ENCODE measurements around the gene USO1.
"Not testable (repeated sequence)": the region's sequence is repeated elsewhere in the genome, so short reads cannot be mapped to it uniquely, and the experiment has no call there.

USO1 gene

DNA sequence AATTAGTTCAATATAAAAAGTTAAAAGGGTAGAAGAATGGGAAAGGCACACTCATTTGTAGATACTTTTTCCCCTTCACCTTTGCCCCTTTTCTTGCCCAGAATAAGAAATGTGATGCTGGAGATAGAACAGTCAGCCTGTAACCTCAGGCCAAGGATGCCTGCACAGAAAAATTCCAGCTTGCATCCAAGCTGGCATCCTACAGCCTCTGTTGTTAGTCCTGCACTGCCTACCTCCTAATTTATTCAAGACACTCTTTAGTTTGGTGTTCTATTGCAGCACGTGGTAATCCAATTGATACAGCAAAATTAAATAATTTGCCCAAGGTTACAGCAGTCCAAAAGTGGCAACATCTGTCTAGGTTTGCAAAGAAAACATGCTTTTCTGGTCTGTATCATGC is 9.7 kb upstream of the USO1 start:
- no peak for DNase-seq (ENCODE audit: low read depth in 2 of 2)

- DNase-seq (ENCODE audit: low read depth in 2 of 2), result no peak
These were observed 9.1 kb upstream of the USO1 start for GRCh38 chr4:75715105-75715799.

DNA sequence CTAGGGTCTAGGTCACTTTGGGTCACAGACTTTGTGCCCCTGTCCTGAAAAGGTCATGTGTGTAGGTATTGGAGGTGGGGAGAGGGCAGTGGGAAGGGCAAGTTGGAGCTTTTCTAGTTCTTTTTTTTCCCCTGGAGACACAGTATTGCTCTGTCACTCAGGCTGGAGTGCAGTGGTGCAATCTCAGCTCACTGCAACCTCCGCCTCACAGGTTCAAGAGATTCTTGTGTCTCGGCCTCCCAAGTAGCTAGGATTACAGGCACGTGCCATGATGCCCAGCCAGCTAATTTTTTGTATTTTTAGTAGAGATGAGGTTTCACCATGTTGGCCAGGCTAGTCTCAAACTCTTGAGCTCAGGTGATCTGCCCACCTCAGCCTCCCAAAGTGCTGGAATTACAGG is 8.3 kb upstream of the USO1 start:
- not testable (repeated sequence) for DNase-seq (ENCODE audit: low read depth in 2 of 2)

- no peak for DNase-seq (ENCODE audit: low read depth in 2 of 2)
These were observed 7.0 kb upstream of the USO1 start for GRCh38 chr4:75717408-75717807.

DNA sequence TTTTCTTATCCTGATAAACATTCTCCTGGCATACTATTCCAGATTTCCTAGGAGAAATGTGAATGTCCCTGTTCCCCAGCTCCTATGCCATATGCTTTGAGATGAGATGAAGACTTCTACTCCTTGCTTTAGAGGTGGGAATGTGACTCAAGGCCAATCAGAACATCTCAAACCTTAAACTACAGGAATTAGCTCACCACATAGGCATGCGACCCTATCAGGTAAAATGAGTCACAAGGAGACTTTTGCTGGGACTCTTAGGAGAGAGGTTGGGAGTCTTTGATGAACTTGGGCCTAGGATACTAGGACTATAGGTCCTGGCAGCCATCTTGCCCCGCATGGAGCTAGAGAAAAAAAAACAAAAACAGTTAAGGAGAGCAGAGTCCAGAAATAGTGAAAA is 5.8 kb upstream of the USO1 start:
- DNase-seq (ENCODE audit: low read depth in 2 of 2), result no peak

- no peak for DNase-seq (ENCODE audit: low read depth in 2 of 2)
These were observed 2.0 kb upstream of the USO1 start for GRCh38 chr4:75722417-75722816.

DNA sequence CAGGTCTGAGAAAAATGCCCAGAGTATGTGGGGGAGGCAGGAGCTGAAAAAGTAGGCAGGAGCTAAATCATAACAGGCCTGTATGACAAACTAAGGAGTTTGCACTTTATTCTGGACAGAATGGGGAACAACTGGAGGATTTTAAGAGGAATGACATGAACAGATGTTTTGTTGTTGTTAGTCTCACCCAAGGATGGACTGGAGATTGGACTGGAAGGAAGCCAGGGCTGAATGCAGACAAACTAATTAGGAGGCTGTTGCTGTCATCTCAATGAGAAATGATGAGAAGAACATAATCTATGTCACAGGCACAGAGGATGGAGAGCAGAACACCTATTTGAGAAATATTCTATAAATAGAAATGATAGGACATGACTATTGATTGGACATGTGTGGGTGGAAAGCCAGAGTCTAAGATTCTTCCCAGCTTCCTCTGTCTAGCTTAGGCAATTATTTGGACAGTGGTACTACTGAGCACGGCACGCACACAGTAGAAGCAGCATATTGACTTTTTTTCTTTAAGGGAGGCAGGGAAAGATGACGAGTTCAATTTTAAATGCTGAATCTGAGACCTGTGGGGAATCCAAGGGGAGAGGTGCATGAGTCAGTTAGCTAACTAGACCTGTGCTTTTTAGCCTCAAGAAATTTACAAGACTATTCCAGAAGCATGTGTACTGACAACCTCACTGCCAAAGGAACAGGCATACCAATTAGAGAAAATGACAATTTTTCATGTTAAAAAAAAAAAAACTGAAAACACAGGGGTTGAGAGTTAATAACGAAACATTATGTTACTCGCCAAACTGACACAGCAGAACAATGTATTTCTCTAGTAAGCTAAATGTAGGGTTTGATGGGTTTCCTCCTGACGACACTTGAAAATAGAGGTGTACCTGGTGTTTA is 963 bp upstream of the USO1 start:
- no peak for DNase-seq (ENCODE audit: low read depth in 2 of 2)

DNA sequence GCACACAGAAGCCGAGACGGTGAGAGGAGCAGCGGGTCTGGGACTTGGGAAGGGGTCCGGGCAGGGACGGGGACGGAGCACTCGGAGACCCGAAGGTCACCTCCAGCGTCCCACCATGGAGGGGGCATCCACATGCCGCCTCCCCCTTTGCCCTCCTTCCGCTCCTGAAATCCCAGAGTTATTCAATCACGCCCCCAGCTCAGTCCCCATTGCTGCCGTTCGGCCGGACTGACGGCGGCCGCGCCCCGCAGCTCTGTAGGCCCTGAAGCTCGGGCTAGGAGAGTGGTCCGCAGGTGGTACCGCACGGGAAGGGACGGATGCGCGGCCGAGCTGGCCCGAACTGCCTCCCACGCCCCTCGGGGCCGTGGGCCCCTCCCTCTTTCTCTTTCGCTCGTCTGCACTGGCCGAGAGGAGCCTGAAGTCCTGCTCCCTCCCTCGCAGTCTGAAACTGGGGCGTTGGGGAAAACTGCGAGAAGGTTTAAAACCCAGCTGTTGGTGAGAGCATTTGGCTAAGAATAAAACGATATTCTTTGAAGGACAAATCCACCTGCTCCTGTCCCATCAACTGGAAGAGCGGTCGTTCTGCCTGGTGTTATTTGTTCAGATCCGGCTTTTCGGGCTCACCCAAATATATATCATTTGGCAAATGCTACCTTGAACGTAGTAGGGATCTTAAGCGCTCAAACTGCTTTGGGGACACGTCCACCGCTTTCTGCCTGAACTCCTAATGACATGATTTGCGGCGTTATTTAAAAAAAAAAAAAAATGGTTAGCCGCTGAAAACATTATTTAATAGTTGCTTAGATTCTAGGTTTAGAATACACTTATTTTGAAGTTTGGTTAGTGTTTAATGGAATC is 719 bp downstream of the USO1 start:
- peak; percentile 10 to 25 for DNase-seq (ENCODE audit: low read depth in 2 of 2)

- DNase-seq (ENCODE audit: low read depth in 2 of 2), result not testable (repeated sequence)
These were observed 1.7 kb downstream of the USO1 start for GRCh38 chr4:75725942-75726538.

DNA sequence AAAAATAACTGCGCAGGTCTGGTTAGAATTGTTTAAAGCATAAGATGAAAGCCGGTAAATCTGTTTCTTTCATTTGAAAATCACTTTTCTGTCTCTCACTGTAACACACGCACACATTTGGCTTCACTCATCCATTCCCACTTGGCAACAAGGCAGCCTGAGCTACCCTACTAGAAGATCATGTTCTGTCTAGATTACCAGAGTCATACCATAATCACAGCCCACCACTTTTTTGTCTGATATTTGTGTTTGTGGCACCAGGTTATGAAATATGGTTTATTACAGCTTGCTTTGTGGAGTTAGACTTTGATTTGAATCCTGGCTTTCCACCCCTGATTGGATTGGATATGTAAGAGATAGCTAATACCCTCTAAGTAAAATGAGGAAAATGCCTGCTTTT is 2.2 kb downstream of the USO1 start:
- DNase-seq (ENCODE audit: low read depth in 2 of 2), result no peak

DNA sequence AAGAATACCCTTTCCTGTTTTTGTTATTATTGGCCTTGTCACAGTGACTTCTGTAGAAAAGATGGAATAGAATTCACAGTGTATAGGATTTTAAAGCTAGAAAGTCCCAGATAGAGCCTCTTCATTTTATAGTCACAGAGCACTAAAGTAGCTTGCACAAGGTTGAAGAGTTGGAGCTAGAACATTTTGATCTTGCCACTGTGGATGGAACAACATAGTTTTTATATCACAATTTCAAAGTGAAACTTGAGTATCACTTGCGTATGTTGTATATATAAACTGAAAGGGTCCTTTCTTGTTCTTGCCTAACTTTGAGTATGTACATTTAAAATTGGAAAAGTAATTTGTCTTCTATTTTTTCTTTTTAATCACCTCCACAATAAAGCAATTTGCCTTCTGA is 2.7 kb downstream of the USO1 start:
- DNase-seq (ENCODE audit: low read depth in 2 of 2), result no peak

DNA sequence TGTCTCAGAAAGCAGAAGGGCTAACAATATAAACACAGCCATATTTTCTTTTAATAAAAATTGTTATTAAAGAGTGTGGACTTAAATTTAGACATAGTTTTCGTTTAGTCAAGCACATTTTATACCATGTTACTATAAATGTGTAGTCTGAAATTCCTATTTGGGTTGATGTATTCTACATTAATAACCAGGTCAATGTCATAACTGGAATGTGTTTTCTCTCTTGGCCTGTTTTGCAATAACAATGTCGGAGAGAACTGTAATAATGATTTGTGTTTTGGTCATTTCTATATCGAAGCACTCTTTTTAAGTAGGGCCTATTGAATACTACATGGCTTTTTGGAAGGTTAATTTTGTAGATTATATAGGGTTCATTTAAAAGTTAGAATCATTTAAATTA is 5.5 kb downstream of the USO1 start:
- DNase-seq (ENCODE audit: low read depth in 2 of 2), result no peak

- DNase-seq (ENCODE audit: low read depth in 2 of 2), result no peak
These were observed 9.0 kb downstream of the USO1 start for GRCh38 chr4:75733369-75733768.

DNA sequence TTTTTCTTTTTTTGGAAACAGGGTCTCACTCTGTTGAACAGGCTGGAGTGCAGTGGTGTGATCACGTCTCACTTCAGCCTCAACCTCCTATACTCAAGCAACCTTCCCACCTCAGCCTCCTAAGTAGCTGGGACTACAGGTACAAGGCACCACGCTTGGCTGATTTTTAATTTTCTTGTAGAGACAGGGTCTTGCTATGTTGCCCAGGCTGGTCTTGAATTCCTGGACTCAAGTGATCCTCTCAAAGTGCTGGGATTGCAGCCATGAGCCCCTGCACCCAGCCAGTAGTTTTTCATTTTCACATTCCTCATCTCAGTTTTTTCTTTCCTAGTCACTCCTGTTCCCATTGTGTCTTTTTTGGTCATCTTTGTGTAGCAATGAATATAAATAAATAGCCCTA is 11.1 kb downstream of the USO1 start:
- DNase-seq (ENCODE audit: low read depth in 2 of 2), result no peak

GRCh38 chr4:75736862-75737261 is 12.5 kb downstream of the USO1 start:
- no peak for DNase-seq (ENCODE audit: low read depth in 2 of 2)

GRCh38 chr4:75737398-75737797 is 13.0 kb downstream of the USO1 start:
- DNase-seq (ENCODE audit: low read depth in 2 of 2), result no peak

- DNase-seq (ENCODE audit: low read depth in 2 of 2), result no peak
These were observed 16.6 kb downstream of the USO1 start for GRCh38 chr4:75741027-75741426.

DNA sequence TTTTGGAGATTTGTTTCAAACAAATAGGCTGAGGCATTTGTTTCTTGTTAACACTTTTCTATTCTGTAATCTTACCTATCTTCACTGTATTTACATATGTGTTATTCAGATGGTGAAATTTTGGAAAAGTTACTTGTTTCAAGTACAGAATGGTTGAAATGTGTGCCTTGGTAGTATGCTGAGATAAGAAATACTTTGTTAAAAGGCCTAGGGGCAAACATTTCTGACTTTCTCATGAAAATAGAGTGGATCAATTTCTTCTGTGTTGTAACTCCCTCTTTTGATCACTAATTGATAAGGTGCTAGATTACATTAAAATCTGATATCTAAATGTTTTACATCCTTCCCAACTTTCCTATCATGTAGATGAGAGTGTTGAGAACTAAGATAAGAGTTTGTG is 18.1 kb downstream of the USO1 start:
- DNase-seq (ENCODE audit: low read depth in 2 of 2), result no peak

- DNase-seq (ENCODE audit: low read depth in 2 of 2), result no peak
These were observed 20.8 kb downstream of the USO1 start for GRCh38 chr4:75745161-75745560.

- DNase-seq (ENCODE audit: low read depth in 2 of 2), result no peak
These were observed 21.4 kb downstream of the USO1 start for GRCh38 chr4:75745721-75746199.

GRCh38 chr4:75752637-75753036 is 28.3 kb downstream of the USO1 start:
- DNase-seq (ENCODE audit: low read depth in 2 of 2), result no peak

DNA sequence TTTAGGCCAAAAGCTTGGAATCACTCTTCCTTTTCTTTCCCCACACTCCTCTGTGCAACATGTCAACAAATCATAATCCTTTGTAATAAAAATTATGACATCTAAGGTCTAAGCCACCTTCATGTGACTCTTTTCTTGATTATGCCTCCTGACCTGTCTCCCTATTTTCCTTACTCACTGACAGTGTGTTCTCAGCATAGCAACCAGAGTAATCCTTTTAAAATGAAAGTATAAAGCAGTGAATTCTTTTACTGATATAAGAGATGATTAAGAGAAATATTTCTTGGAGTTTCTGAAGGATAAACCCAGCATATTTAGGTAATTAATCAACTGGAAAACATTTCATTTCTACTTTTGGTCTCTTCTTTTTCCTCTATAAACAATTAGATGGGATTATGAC is 44.7 kb downstream of the USO1 start:
- no peak for DNase-seq (ENCODE audit: low read depth in 2 of 2)

Data from stimulated activated CD8-positive, alpha-beta memory T cell treated with anti-CD3 and anti-CD28 coated beads, Interleukin-7, amount 100 ng/mL, for 1 hour (primary cell).